T-helper 2 cell treated with Interferon-gamma antibody and Interleukin-4, amounts not matched to agents 100 ng/mL and 5 ng/mL, for 36 hours (primary cell): Measurements from ENCODE around the gene SCNN1A. TPM values are rescaled to one million over a fixed set of nuclear protein-coding genes. Genes with fewer than 3 reads are reported as not detected.

ENCODE experiments used
- intact Hi-C: fragments of 100-400 bp; cut with micrococcal nuclease; formaldehyde crosslinking; loops from one replicate; pipeline ENCODE4 v1.15.1; 2023
- total RNA-seq: library from RNA; stranded (reverse); gene quantifications from 2 replicates; pipeline ENCODE4 v1.2.3, GENCODE V29; 2022

Gene SCNN1A
- total RNA-seq, 1 donor from 2014 or later, result 0.32 TPM

DNA sequence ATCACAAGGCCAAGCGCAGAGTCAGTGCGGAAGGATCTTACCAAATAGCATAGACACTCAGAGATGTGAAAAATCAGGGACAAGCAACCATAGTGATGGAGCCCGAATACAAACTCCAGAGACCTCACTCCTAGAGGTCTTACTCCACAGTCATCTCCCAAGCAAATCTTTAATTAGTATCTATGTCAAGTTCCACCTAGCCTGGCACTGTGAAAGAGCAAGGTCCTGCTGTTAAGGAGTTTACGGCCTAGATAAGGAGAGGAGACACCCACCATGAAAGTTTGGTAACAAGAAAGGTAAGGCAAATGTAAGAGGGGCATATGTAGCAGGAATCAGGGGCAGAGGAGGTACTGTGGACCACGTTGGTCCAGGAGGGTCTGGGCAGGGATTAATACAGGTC is 72.3 kb downstream of the SCNN1A start:
- intact Hi-C loops, result no loop called here

DNA sequence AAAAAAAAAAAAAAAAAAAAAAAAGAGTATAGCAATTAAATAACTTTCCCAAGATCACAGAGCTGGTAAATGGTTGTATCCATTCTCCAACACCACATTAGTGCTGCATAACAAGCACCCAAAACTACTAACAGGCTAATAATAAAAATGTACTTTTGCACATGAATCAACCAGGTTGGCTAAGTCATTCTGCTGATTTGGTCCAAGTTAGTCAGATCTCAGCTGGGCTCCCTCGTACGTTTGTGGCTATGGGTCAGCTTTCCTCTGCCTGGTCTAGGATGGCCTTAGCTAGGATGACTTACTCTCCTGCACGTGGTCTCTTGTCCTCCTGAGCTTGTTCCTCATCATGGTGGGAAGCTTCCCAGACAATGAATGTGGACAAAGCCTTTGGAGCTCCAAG is 72.7 kb downstream of the SCNN1A start:
- intact Hi-C loops, result no loop called here

- intact Hi-C loops, result no loop called here
These were observed 73.6 kb downstream of the SCNN1A start for GRCh38 chr12:6301721-6302120.

DNA sequence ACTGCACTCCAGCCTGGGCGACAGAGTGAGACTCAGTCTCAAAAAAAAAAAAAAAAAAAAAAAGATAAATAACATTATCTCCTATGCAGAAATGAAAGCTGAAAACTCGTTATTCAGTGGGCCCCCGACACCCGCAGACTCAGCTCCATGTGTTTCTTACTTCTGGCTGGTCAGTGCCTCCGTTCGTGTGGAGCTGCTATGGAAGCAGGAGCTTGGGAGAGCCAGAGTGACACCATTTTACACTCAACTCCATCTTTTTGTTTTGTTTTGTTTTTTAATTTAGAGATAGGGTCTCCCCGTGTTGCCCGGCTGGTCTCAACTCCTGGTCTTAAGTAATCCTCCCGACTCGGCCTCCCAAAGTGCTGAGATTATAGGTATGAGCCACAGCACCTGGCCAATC is 78.2 kb downstream of the SCNN1A start:
- intact Hi-C loops, result no loop called here

Other genes with a start within 250 kb of the SCNN1A start
- gene CD9, start 175.2 kb downstream of the SCNN1A start, total RNA-seq, result 9.7 and 10.6 TPM in 2 replicates
- not detected in 2 replicates for gene PLEKHG6, start 64.9 kb downstream of the SCNN1A start, total RNA-seq
- 47.2 and 50.8 TPM in 2 replicates for gene TNFRSF1A, start 33.5 kb downstream of the SCNN1A start, total RNA-seq
- gene LTBR, start 8.6 kb upstream of the SCNN1A start, total RNA-seq, result 0.14 and 0.20 TPM in 2 replicates
- gene CD27, start 69.4 kb upstream of the SCNN1A start, total RNA-seq, result 59.0 and 60.3 TPM in 2 replicates
- gene TAPBPL, start 76.5 kb upstream of the SCNN1A start, total RNA-seq, result 45.8 and 49.0 TPM in 2 replicates
- gene VAMP1, start 95.1 kb upstream of the SCNN1A start, total RNA-seq, result 44.0 and 47.8 TPM in 2 replicates
- 234 and 248 TPM in 2 replicates for gene MRPL51, start 117.7 kb upstream of the SCNN1A start, total RNA-seq
- gene NCAPD2, start 118.5 kb upstream of the SCNN1A start, total RNA-seq, result 154 and 166 TPM in 2 replicates
- 5,041 and 5,044 TPM in 2 replicates for gene GAPDH, start 159.0 kb upstream of the SCNN1A start, total RNA-seq
- gene IFFO1, start 180.5 kb upstream of the SCNN1A start, total RNA-seq, result 21.9 and 22.9 TPM in 2 replicates
- gene NOP2, start 192.7 kb upstream of the SCNN1A start, total RNA-seq, result 93.3 and 94.4 TPM in 2 replicates
- gene CHD4, start 231.8 kb upstream of the SCNN1A start, total RNA-seq, result 257 and 265 TPM in 2 replicates